SK-N-SH (cell line): Measurements from ENCODE around the gene PADI2. TPM values are rescaled to one million over a fixed set of nuclear protein-coding genes. Genes with fewer than 3 reads are reported as not detected.

Experiments
- CTCF ChIA-PET: fragments of 300-600, 350-600 bp; formaldehyde crosslinking; extraction: SDS; loops from one replicate; lab custom pipeline; 2021; lab: Yijun Ruan, JAX
- POLR2A ChIA-PET: fragments of 350-600 bp; sonication (Branson Sonifier 250); formaldehyde crosslinking; extraction: SDS; loops from one replicate; lab custom pipeline; 2020; ENCODE audit warnings: antibody characterized with exemption, inconsistent platforms; lab: Yijun Ruan, JAX
- DNase-seq: peaks from one replicate; pipeline ENCODE4 v3.0.0; 2012
- H2AFZ ChIP-seq: fragments of 200-600 bp; sonication (generic); 2 replicates; pipeline ENCODE4 v1.8.1; 2016; ENCODE audit warnings: antibody characterized with exemption, mild to moderate bottlenecking, low read depth
- H3F3A ChIP-seq: fragments of 200-600 bp; sonication (generic); replicated peaks from 2 replicates; pipeline ENCODE3; 2016; ENCODE audit warnings: antibody characterized with exemption, mild to moderate bottlenecking; ENCODE audit not compliant: insufficient read depth
- H3K27ac ChIP-seq, 2 experiments: fragments of 200-500 bp in 1 of 2; fragments of 200-600 bp in 1 of 2; sonication (Bioruptor generic) in 1 of 2; sonication (generic), shearing (Covaris generic) in 1 of 2; 2 replicates each; pipeline versions ENCODE4 v1.5.1 to v1.6.1; 2014 to 2016; ENCODE audit warnings: low read depth in 2 of 2, inconsistent platforms in 1 of 2, low read length in 1 of 2, mild to moderate bottlenecking in 1 of 2, mixed read lengths in 1 of 2
- H3K27me3 ChIP-seq: fragments of 200-600 bp; sonication (generic), shearing (Covaris generic); 2 replicates; pipeline ENCODE4 v1.6.1; 2016; ENCODE audit warnings: mixed run types; ENCODE audit not compliant: insufficient read depth
- H3K36me3 ChIP-seq, 2 experiments: fragments of 200-500 bp in 1 of 2; fragments of 200-600 bp in 1 of 2; sonication (Bioruptor generic) in 1 of 2; sonication (generic) in 1 of 2; replicated peaks in 1 of 2; 2 replicates each; pipeline versions ENCODE3 to v1.5.1; 2014 to 2016; ENCODE audit warnings: low read length in 1 of 2, mild to moderate bottlenecking in 1 of 2; ENCODE audit not compliant: insufficient read depth in 2 of 2, control insufficient read depth in 1 of 2
- H3K4me1 ChIP-seq, 2 experiments: fragments of 200-500 bp in 1 of 2; fragments of 200-600 bp in 1 of 2; sonication (Bioruptor generic) in 1 of 2; sonication (generic), shearing (Covaris generic) in 1 of 2; 2 replicates each; pipeline versions ENCODE4 v1.5.1 to v1.6.1; 2014 to 2016; ENCODE audit warnings: low read depth in 1 of 2, low read length in 1 of 2, mixed run types in 1 of 2; ENCODE audit not compliant: insufficient read depth in 2 of 2, control insufficient read depth in 1 of 2
- H3K4me2 ChIP-seq: fragments of 200-600 bp; sonication (generic), shearing (Covaris generic); 2 replicates; pipeline ENCODE4 v1.6.1; 2017; ENCODE audit warnings: mixed run types
- H3K4me3 ChIP-seq, 2 experiments: fragments of 200-500 bp in 1 of 2; fragments of 200-600 bp in 1 of 2; sonication (Bioruptor generic) in 1 of 2; sonication (generic), shearing (Covaris generic) in 1 of 2; 2 replicates each; pipeline versions ENCODE4 v1.5.1 to v1.8.1; 2014 to 2016; ENCODE audit warnings: low read depth in 2 of 2, inconsistent platforms in 1 of 2, low read length in 1 of 2, mild to moderate bottlenecking in 1 of 2, mixed read lengths in 1 of 2, moderate library complexity in 1 of 2
- H3K79me2 ChIP-seq: fragments of 200-600 bp; sonication (generic); 2 replicates; pipeline ENCODE4 v1.8.1; 2017; ENCODE audit warnings: mild to moderate bottlenecking; ENCODE audit not compliant: insufficient read depth
- H3K9ac ChIP-seq: fragments of 200-600 bp; sonication (generic); 2 replicates; pipeline ENCODE4 v1.6.1; 2017; ENCODE audit warnings: mixed run types
- H3K9me2 ChIP-seq: fragments of 200-600 bp; sonication (generic); 2 replicates; pipeline ENCODE4 v1.6.1; 2017; ENCODE audit warnings: mixed run types
- H3K9me3 ChIP-seq: fragments of 200-600 bp; sonication (generic); 2 replicates; pipeline ENCODE4 v1.6.1; 2017; ENCODE audit warnings: mixed run types, mild to moderate bottlenecking, moderate library complexity
- H4K20me1 ChIP-seq: fragments of 200-600 bp; sonication (generic); 2 replicates; pipeline ENCODE4 v1.6.1; 2017; ENCODE audit warnings: mild to moderate bottlenecking, mixed run types; ENCODE audit not compliant: insufficient read depth
- EP300 ChIP-seq, 2 experiments: IDR thresholded peaks; 2 replicates each; pipeline versions ENCODE4 v1.4.0 to v1.6.1; 2012; ENCODE audit warnings: borderline replicate concordance in 1 of 2, low read depth in 1 of 2, low read length in 1 of 2
- EZH2phosphoT487 ChIP-seq: fragments of 200-600 bp; sonication (generic); IDR thresholded peaks from 2 replicates; pipeline ENCODE4 v1.6.1; 2017; ENCODE audit warnings: low read depth, mixed run types, mild to moderate bottlenecking, antibody characterized with exemption, moderate library complexity, borderline replicate concordance
- FOXM1 ChIP-seq: IDR thresholded peaks from 2 replicates; pipeline ENCODE4 v1.4.0; 2012; ENCODE audit warnings: low read depth, mild to moderate bottlenecking
- GABPA ChIP-seq: IDR thresholded peaks from 2 replicates; pipeline ENCODE4 v1.4.0; 2012; ENCODE audit warnings: low read depth, mild to moderate bottlenecking
- JUND ChIP-seq: IDR thresholded peaks from 2 replicates; pipeline ENCODE4 v1.4.0; 2012
- NFIC ChIP-seq: IDR thresholded peaks from 2 replicates; pipeline ENCODE4 v1.4.0; 2012; ENCODE audit warnings: borderline replicate concordance
- RCOR1 ChIP-seq: fragments of 150-350 bp; IDR thresholded peaks from 2 replicates; pipeline ENCODE4 v1.6.1; 2017; ENCODE audit warnings: antibody characterized with exemption, low read length
- RFX5 ChIP-seq: IDR thresholded peaks from 2 replicates; pipeline ENCODE4 v1.6.1; 2012; ENCODE audit warnings: mild to moderate bottlenecking, improper control_type of control experiment, low read length
- RXRA ChIP-seq: IDR thresholded peaks from 2 replicates; pipeline ENCODE4 v1.4.0; 2012; ENCODE audit warnings: low read depth, mild to moderate bottlenecking, borderline replicate concordance
- SMC3 ChIP-seq: IDR thresholded peaks from 2 replicates; pipeline ENCODE4 v1.6.1; 2012; ENCODE audit warnings: low read depth, low read length, improper control_type of control experiment
- TAF1 ChIP-seq: IDR thresholded peaks from 2 replicates; pipeline ENCODE4 v1.6.1; 2012; ENCODE audit warnings: low read depth, mild to moderate bottlenecking, low read length, moderate library complexity, borderline replicate concordance
- YY1 ChIP-seq: IDR thresholded peaks from 2 replicates; pipeline ENCODE4 v1.4.0; 2012; ENCODE audit warnings: low read depth, mild to moderate bottlenecking
- WGBS: methylation state at CpG from one replicate; pipeline ENCODE4 v1.1.6; 2017; ENCODE audit warnings: low lambda C conversion rate; 5-methylcytosine and 5-hydroxymethylcytosine counted together
- polyA plus RNA-seq, 3 experiments: library from polyadenylated mRNA; depleted of rRNA; stranded (reverse); fragments of >200 nt; gene quantifications; 2 replicates each; pipeline ENCODE4 v1.2.3, GENCODE V29; 2012
- TF ChIP-seq, protein P1 (sequence below): IDR thresholded peaks from 2 replicates; pipeline ENCODE4 v1.6.1; 2012; ENCODE audit warnings: mild to moderate bottlenecking, low read depth, low read length, moderate library complexity
- TF ChIP-seq, protein P2 (sequence below): IDR thresholded peaks from 2 replicates; pipeline ENCODE4 v1.4.0; 2012; ENCODE audit warnings: low read depth
- TF ChIP-seq, protein P3 (sequence below): fragments of 150-350 bp; IDR thresholded peaks from 2 replicates; pipeline ENCODE4 v1.6.1; 2016; ENCODE audit warnings: mild to moderate bottlenecking, low read depth, low read length
- TF ChIP-seq, protein P4 (sequence below): IDR thresholded peaks from 2 replicates; pipeline ENCODE4 v1.4.0; 2012; ENCODE audit warnings: low read depth, borderline replicate concordance
- TF ChIP-seq, protein P5 (sequence below): IDR thresholded peaks from 2 replicates; pipeline ENCODE4; 2012

Gene PADI2
- polyA plus RNA-seq, 1 of the 3 experiments (the other 2 are of a cell fraction), result 0.58 TPM

DNA sequence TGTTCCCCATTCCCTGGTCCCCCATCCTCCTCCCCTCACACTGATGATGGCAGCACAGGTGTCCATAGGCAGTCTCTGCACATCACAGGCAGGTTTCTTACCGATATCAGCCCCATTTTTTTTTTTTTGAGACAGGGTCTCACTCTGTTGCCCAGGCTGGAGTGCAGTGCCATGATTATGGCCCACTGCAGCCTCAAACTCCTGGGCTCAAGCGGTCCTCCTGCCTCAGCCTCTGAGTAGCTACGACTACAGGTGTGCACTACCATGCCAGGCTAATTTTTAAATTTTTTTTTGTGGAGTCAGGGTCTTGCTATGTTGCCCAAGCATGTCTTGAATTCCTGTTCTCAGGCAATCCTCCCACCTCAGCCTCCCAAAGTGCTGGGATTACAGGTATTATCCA lies 36.5 kb downstream of the PADI2 start:
- TF ChIP-seq NFIC (no peak), GABPA (no peak), RCOR1 (no peak), RXRA (no peak), JUND (no peak), YY1 (no peak), TAF1 (no peak), RFX5 (no peak), SMC3 (no peak), EZH2phosphoT487 (no peak), FOXM1 (no peak), EP300 (IDR thresholded peaks at IDR 0.05; ENCODE audit: borderline replicate concordance in 1 of 2, low read depth in 1 of 2, low read length in 1 of 2) (no peak)
- TF ChIP-seq, protein P1, sequence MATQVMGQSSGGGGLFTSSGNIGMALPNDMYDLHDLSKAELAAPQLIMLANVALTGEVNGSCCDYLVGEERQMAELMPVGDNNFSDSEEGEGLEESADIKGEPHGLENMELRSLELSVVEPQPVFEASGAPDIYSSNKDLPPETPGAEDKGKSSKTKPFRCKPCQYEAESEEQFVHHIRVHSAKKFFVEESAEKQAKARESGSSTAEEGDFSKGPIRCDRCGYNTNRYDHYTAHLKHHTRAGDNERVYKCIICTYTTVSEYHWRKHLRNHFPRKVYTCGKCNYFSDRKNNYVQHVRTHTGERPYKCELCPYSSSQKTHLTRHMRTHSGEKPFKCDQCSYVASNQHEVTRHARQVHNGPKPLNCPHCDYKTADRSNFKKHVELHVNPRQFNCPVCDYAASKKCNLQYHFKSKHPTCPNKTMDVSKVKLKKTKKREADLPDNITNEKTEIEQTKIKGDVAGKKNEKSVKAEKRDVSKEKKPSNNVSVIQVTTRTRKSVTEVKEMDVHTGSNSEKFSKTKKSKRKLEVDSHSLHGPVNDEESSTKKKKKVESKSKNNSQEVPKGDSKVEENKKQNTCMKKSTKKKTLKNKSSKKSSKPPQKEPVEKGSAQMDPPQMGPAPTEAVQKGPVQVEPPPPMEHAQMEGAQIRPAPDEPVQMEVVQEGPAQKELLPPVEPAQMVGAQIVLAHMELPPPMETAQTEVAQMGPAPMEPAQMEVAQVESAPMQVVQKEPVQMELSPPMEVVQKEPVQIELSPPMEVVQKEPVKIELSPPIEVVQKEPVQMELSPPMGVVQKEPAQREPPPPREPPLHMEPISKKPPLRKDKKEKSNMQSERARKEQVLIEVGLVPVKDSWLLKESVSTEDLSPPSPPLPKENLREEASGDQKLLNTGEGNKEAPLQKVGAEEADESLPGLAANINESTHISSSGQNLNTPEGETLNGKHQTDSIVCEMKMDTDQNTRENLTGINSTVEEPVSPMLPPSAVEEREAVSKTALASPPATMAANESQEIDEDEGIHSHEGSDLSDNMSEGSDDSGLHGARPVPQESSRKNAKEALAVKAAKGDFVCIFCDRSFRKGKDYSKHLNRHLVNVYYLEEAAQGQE, result no peak
- TF ChIP-seq, protein P2, sequence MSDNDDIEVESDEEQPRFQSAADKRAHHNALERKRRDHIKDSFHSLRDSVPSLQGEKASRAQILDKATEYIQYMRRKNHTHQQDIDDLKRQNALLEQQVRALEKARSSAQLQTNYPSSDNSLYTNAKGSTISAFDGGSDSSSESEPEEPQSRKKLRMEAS, result no peak
- TF ChIP-seq, protein P3, sequence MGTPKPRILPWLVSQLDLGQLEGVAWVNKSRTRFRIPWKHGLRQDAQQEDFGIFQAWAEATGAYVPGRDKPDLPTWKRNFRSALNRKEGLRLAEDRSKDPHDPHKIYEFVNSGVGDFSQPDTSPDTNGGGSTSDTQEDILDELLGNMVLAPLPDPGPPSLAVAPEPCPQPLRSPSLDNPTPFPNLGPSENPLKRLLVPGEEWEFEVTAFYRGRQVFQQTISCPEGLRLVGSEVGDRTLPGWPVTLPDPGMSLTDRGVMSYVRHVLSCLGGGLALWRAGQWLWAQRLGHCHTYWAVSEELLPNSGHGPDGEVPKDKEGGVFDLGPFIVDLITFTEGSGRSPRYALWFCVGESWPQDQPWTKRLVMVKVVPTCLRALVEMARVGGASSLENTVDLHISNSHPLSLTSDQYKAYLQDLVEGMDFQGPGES, result no peak
- TF ChIP-seq, protein P4, sequence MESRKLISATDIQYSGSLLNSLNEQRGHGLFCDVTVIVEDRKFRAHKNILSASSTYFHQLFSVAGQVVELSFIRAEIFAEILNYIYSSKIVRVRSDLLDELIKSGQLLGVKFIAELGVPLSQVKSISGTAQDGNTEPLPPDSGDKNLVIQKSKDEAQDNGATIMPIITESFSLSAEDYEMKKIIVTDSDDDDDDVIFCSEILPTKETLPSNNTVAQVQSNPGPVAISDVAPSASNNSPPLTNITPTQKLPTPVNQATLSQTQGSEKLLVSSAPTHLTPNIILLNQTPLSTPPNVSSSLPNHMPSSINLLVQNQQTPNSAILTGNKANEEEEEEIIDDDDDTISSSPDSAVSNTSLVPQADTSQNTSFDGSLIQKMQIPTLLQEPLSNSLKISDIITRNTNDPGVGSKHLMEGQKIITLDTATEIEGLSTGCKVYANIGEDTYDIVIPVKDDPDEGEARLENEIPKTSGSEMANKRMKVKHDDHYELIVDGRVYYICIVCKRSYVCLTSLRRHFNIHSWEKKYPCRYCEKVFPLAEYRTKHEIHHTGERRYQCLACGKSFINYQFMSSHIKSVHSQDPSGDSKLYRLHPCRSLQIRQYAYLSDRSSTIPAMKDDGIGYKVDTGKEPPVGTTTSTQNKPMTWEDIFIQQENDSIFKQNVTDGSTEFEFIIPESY, result no peak
- TF ChIP-seq, protein P5, sequence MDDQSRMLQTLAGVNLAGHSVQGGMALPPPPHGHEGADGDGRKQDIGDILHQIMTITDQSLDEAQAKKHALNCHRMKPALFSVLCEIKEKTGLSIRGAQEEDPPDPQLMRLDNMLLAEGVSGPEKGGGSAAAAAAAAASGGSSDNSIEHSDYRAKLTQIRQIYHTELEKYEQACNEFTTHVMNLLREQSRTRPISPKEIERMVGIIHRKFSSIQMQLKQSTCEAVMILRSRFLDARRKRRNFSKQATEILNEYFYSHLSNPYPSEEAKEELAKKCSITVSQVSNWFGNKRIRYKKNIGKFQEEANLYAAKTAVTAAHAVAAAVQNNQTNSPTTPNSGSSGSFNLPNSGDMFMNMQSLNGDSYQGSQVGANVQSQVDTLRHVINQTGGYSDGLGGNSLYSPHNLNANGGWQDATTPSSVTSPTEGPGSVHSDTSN, result no peak
- H3K9ac ChIP-seq, result no peak overlapping the region
- POLR2A ChIA-PET, result no interaction called here
- no peak overlapping the region for H3K4me2 ChIP-seq
- H3F3A ChIP-seq, result no peaks in the 10 kb centered on the region
- no peaks in the 10 kb centered on the region for H3K36me3 ChIP-seq
- H3K4me3 ChIP-seq, result no peak overlapping the region
- H3K27ac ChIP-seq, result no peak overlapping the region
- H3K4me1 ChIP-seq, result no peaks in the 10 kb centered on the region
- CTCF ChIA-PET, result no interaction called here
- H3K9me2 ChIP-seq, result no peaks in the 10 kb centered on the region
- H3K79me2 ChIP-seq, result no peaks in the 10 kb centered on the region
- no peak overlapping the region for H2AFZ ChIP-seq
- DNase-seq, result no peak
- no peaks in the 10 kb centered on the region for H4K20me1 ChIP-seq
- WGBS, result 63% methylated on average over 3 of the region's 3 CpGs
- no peaks in the 10 kb centered on the region; the same call in 1 of the 2 replicates for H3K27me3 ChIP-seq
- H3K9me3 ChIP-seq, result no peaks in the 10 kb centered on the region
